H9 (cell line): Measurements from ENCODE around the gene PNRC2. TPM values are rescaled to one million over a fixed set of nuclear protein-coding genes. Genes with fewer than 3 reads are reported as not detected.

Experiments used
- DNase-seq: peaks from one replicate; pipeline ENCODE4 v3.0.0-alpha.2; 2017
- H2AFZ ChIP-seq: one replicate; pipeline ENCODE4 v1.6.1; 2013; ENCODE audit warnings: mild to moderate bottlenecking, low read length, control low read depth, moderate library complexity
- H2AK5ac ChIP-seq: 2 replicates; pipeline ENCODE4 v1.6.1; 2013; ENCODE audit warnings: low read length, control low read depth, mixed read lengths; ENCODE audit not compliant: insufficient read length
- H2BK120ac ChIP-seq: one replicate; pipeline ENCODE4 v1.6.1; 2013; ENCODE audit warnings: low read depth, mild to moderate bottlenecking, low read length, control low read depth, inconsistent platforms; ENCODE audit not compliant: poor library complexity, severe bottlenecking
- H2BK12ac ChIP-seq: 2 replicates; pipeline ENCODE4 v1.6.1; 2013; ENCODE audit warnings: low read length, control low read depth, mixed read lengths, low read depth; ENCODE audit not compliant: insufficient read length
- H2BK15ac ChIP-seq: 2 replicates; pipeline ENCODE4 v1.6.1; 2013; ENCODE audit warnings: low read depth, low read length, control low read depth
- H2BK20ac ChIP-seq: one replicate; pipeline ENCODE4 v1.6.1; 2013; ENCODE audit warnings: low read depth, mild to moderate bottlenecking, low read length, control low read depth, inconsistent platforms; ENCODE audit not compliant: poor library complexity, severe bottlenecking
- H2BK5ac ChIP-seq: 2 replicates; pipeline ENCODE4 v1.6.1; 2013; ENCODE audit warnings: low read length, control low read depth, mixed read lengths; ENCODE audit not compliant: insufficient read length
- H3K14ac ChIP-seq: 2 replicates; pipeline ENCODE4 v1.6.1; 2013; ENCODE audit warnings: low read length, control low read depth; ENCODE audit not compliant: insufficient read depth
- H3K18ac ChIP-seq: 2 replicates; pipeline ENCODE4 v1.6.1; 2013; ENCODE audit warnings: low read depth, mild to moderate bottlenecking, mixed read lengths, low read length, control low read depth; ENCODE audit not compliant: insufficient read length
- H3K23ac ChIP-seq: 2 replicates; pipeline ENCODE4 v1.6.1; 2013; ENCODE audit warnings: low read length, control low read depth, mixed read lengths, low read depth; ENCODE audit not compliant: insufficient read length
- H3K23me2 ChIP-seq: 2 replicates; pipeline ENCODE4 v1.6.1; 2013; ENCODE audit warnings: low read depth, mild to moderate bottlenecking, mixed read lengths, low read length, control low read depth; ENCODE audit not compliant: insufficient read length, poor library complexity, severe bottlenecking
- H3K27ac ChIP-seq: 2 replicates; pipeline ENCODE4 v1.5.1; 2013; ENCODE audit warnings: low read length, control low read depth, mixed read lengths, low read depth; ENCODE audit not compliant: insufficient read length
- H3K27me3 ChIP-seq: 2 replicates; pipeline ENCODE4 v1.6.1; 2013; ENCODE audit warnings: low read length, control low read depth, inconsistent platforms; ENCODE audit not compliant: insufficient read depth
- H3K4ac ChIP-seq: 2 replicates; pipeline ENCODE4 v1.6.1; 2013; ENCODE audit warnings: low read depth, mild to moderate bottlenecking, control low read depth, inconsistent platforms, low read length, moderate library complexity
- H3K4me1 ChIP-seq: 2 replicates; pipeline ENCODE4 v1.6.1; 2013; ENCODE audit warnings: low read length, control low read depth, inconsistent platforms; ENCODE audit not compliant: insufficient read depth
- H3K4me2 ChIP-seq: 2 replicates; pipeline ENCODE4 v1.6.1; 2013; ENCODE audit warnings: low read length, control low read depth, mixed read lengths; ENCODE audit not compliant: insufficient read length, insufficient read depth
- H3K56ac ChIP-seq: 2 replicates; pipeline ENCODE4 v1.6.1; 2013; ENCODE audit warnings: low read depth, mild to moderate bottlenecking, mixed read lengths, low read length, control low read depth; ENCODE audit not compliant: insufficient read length
- H3K79me1 ChIP-seq: 2 replicates; pipeline ENCODE4 v1.6.1; 2013; ENCODE audit warnings: low read depth, mild to moderate bottlenecking, moderate library complexity, low read length, control low read depth, inconsistent platforms; ENCODE audit not compliant: insufficient read depth, poor library complexity, severe bottlenecking
- H3K79me2 ChIP-seq: 2 replicates; pipeline ENCODE4 v1.6.1; 2013; ENCODE audit warnings: low read length, control low read depth, inconsistent platforms; ENCODE audit not compliant: insufficient read depth
- H3K9ac ChIP-seq: 2 replicates; pipeline ENCODE4 v1.6.1; 2013; ENCODE audit warnings: low read length, control low read depth, mixed read lengths; ENCODE audit not compliant: insufficient read length; ENCODE audit errors: extremely low read depth
- H3K9me3 ChIP-seq: one replicate; pipeline ENCODE4 v1.6.1; 2013; ENCODE audit warnings: low read depth, low read length, inconsistent platforms; ENCODE audit not compliant: control insufficient read depth
- H3T11ph ChIP-seq: one replicate; pipeline ENCODE4 v1.6.1; 2013; ENCODE audit warnings: mild to moderate bottlenecking, low read length, control low read depth, inconsistent platforms
- H4K20me1 ChIP-seq: one replicate; pipeline ENCODE4 v1.6.1; 2013; ENCODE audit not compliant: control insufficient read depth, insufficient read length, insufficient read depth
- H4K5ac ChIP-seq: 2 replicates; pipeline ENCODE4 v1.6.1; 2013; ENCODE audit warnings: low read depth, mild to moderate bottlenecking, mixed read lengths, low read length, control low read depth; ENCODE audit not compliant: insufficient read length
- H4K8ac ChIP-seq: replicated peaks from 2 replicates; pipeline ENCODE4 v1.6.1; 2013; ENCODE audit warnings: low read length, control low read depth, mixed read lengths, low read depth; ENCODE audit not compliant: insufficient read length
- H4K91ac ChIP-seq: 2 replicates; pipeline ENCODE4 v1.6.1; 2013; ENCODE audit warnings: low read depth, mild to moderate bottlenecking, moderate library complexity, mixed read lengths, low read length, control low read depth; ENCODE audit not compliant: insufficient read length
- H3K27ac Mint-ChIP-seq, 3 experiments: 2 replicates in 2 of 3; 3 replicates in 1 of 3; pipeline ENCODE4 v1.8.0; 2020 to 2021; ENCODE audit warnings: mixed read lengths in 3 of 3, mild to moderate bottlenecking in 1 of 3, moderate library complexity in 1 of 3
- H3K27me3 Mint-ChIP-seq: 2 replicates; pipeline ENCODE4 v1.8.0; 2021; ENCODE audit warnings: low read depth, mild to moderate bottlenecking, moderate library complexity, mixed read lengths
- H3K36me3 Mint-ChIP-seq, 3 experiments: 2 replicates in 2 of 3; 3 replicates in 1 of 3; pipeline ENCODE4 v1.8.0; 2020 to 2021; ENCODE audit warnings: low read depth in 3 of 3, mixed read lengths in 3 of 3; ENCODE audit not compliant: insufficient read depth in 1 of 3
- H3K4me1 Mint-ChIP-seq, 2 experiments: 2 replicates each; pipeline ENCODE4 v1.8.0; 2020; ENCODE audit warnings: mixed read lengths in 2 of 2
- H3K4me3 Mint-ChIP-seq, 2 experiments: 2 replicates in 1 of 2; 3 replicates in 1 of 2; pipeline ENCODE4 v1.8.0; 2020 to 2021; ENCODE audit warnings: mild to moderate bottlenecking in 2 of 2, mixed read lengths in 2 of 2, moderate library complexity in 1 of 2
- H3K9me3 Mint-ChIP-seq, 2 experiments: 2 replicates in 1 of 2; 3 replicates in 1 of 2; pipeline ENCODE4 v1.8.0; 2020; ENCODE audit warnings: mild to moderate bottlenecking in 2 of 2, mixed read lengths in 2 of 2, moderate library complexity in 1 of 2
- CTCF ChIP-seq: fragments of 200-600 bp; sonication (generic); conservative IDR thresholded peaks from 3 replicates; pipeline ENCODE4 v1.8.0; 2021; ENCODE audit warnings: antibody characterized with exemption, mild to moderate bottlenecking
- WGBS: extraction: QIAGEN DNeasy Blood & Tissue Kit; methylation state at CpG from one replicate; pipeline ENCODE4 v1.1.7; 2013; ENCODE audit warnings: missing lambda C conversion rate, low lambda C conversion rate, mixed read lengths; ENCODE audit not compliant: insufficient read length; ENCODE audit errors: extremely low coverage; 5-methylcytosine and 5-hydroxymethylcytosine counted together
- total RNA-seq: library from RNA; stranded (reverse); gene quantifications from 2 replicates; pipeline ENCODE4 v1.2.1, GENCODE V29; 2021

Gene PNRC2
- total RNA-seq, 1 experiment from 2014 or later: 87.6 TPM

DNA sequence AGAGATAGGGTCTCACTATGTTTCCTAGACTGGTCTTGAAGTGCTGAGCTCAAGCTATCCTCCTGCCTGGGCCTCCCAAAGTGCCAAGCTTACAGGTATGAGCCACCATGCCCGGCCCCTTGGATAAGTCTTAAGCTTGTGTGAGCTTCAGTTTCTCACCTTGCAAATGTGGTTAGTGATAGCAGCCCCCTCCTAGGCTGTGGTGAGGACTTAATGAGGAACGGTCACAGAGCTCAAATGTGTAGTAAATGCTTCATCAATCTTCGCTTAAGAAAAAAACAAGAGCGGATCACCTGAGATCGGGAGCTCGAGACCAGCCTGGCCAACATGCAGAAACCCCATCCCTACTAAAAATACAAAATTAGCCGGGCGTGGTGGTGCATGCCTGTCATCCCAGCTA lies 49.5 kb upstream of the PNRC2 start:
- Mint-ChIP-seq H3K9me3 (no peaks in the 10 kb centered on the region), H3K4me1 (peaks cover 13 to 15% of the 10 kb centered on the region in 2 experiments), H3K4me3 (no peak overlapping the region), H3K27ac (no peak overlapping the region), H3K27me3 (peaks cover 23% of the 10 kb centered on the region), H3K36me3 (no peaks in the 10 kb centered on the region)
- Histone ChIP-seq H3K27me3 (no peaks in the 10 kb centered on the region), H3T11ph (no peak overlapping the region), H3K9ac (no peak overlapping the region), H3K23ac (no peak overlapping the region), H2BK15ac (no peak overlapping the region), H3K23me2 (no peaks in the 10 kb centered on the region), H3K9me3 (no peaks in the 10 kb centered on the region), H4K5ac (no peak overlapping the region), H3K79me2 (no peaks in the 10 kb centered on the region), H4K8ac (no peak overlapping the region), H2BK20ac (no peak overlapping the region), H3K27ac (no peak overlapping the region), H3K56ac (no peak overlapping the region), H3K4me1 (no peaks in the 10 kb centered on the region; the same call in 1 of the 2 replicates), H2BK5ac (no peak overlapping the region), H2AK5ac (no peak overlapping the region), H3K4ac (no peak overlapping the region), H2AFZ (no peak overlapping the region), H3K4me2 (no peak overlapping the region), H4K91ac (no peak overlapping the region), H2BK120ac (no peak overlapping the region), H3K18ac (no peak overlapping the region), H2BK12ac (no peak overlapping the region), H3K79me1 (no peaks in the 10 kb centered on the region), H4K20me1 (no peaks in the 10 kb centered on the region), H3K14ac (no peak overlapping the region)
- TF ChIP-seq CTCF: no peak
- DNase-seq: no peak
- no CpG with 5 or more reads among the region's 8 CpGs for WGBS
